Loucy (cell line): ENCODE measurements around the gene HABP2.

ENCODE experiments used
- H2AFZ ChIP-seq: fragments of 200-600 bp; sonication (generic); 2 replicates; pipeline ENCODE4 v1.6.0; 2016; ENCODE audit warnings: antibody characterized with exemption, mild to moderate bottlenecking, low read length, moderate library complexity
- H3F3A ChIP-seq: fragments of 200-600 bp; 2 replicates; pipeline ENCODE4 v1.6.0; 2016; ENCODE audit warnings: antibody characterized with exemption, low read depth, mild to moderate bottlenecking
- H3K27me3 ChIP-seq: fragments of 200-600 bp; sonication (generic); 2 replicates; pipeline ENCODE4 v1.6.1; 2014; ENCODE audit warnings: low read length, mild to moderate bottlenecking; ENCODE audit not compliant: insufficient read depth, poor library complexity, severe bottlenecking
- H3K36me3 ChIP-seq: fragments of 200-600 bp; sonication (generic); 2 replicates; pipeline ENCODE4 v1.6.1; 2016; ENCODE audit warnings: low read length; ENCODE audit not compliant: insufficient read depth
- H3K4me1 ChIP-seq: fragments of 200-600 bp; sonication (generic); 2 replicates; pipeline ENCODE4 v1.5.1; 2014; ENCODE audit warnings: low read length, mild to moderate bottlenecking; ENCODE audit not compliant: insufficient read depth, poor library complexity, severe bottlenecking
- H3K4me2 ChIP-seq: fragments of 200-600 bp; sonication (generic); 2 replicates; pipeline ENCODE4 v1.6.0; 2014; ENCODE audit warnings: antibody characterized with exemption, low read length, low read depth, mild to moderate bottlenecking; ENCODE audit not compliant: poor library complexity, severe bottlenecking
- H3K4me3 ChIP-seq: fragments of 200-600 bp; sonication (generic); 2 replicates; pipeline ENCODE4 v1.5.1; 2014; ENCODE audit warnings: low read length, mild to moderate bottlenecking, mixed read lengths; ENCODE audit not compliant: poor library complexity, severe bottlenecking
- H3K79me2 ChIP-seq: fragments of 200-600 bp; sonication (generic); 2 replicates; pipeline ENCODE4 v1.6.1; 2014; ENCODE audit warnings: low read length; ENCODE audit not compliant: insufficient read depth
- H3K9ac ChIP-seq: fragments of 200-600 bp; sonication (generic); 2 replicates; pipeline ENCODE4 v1.6.0; 2014; ENCODE audit warnings: mild to moderate bottlenecking, low read depth, low read length, moderate library complexity; ENCODE audit not compliant: poor library complexity, severe bottlenecking
- H3K9me2 ChIP-seq: fragments of 200-600 bp; sonication (generic); replicated peaks from 2 replicates; pipeline ENCODE4 v1.6.1; 2016; ENCODE audit warnings: low read depth, low read length, mixed read lengths
- H3K9me3 ChIP-seq: fragments of 200-600 bp; sonication (generic); 2 replicates; pipeline ENCODE4 v1.6.1; 2014; ENCODE audit warnings: mild to moderate bottlenecking, antibody characterized with exemption, low read length, low read depth; ENCODE audit not compliant: insufficient read depth
- H4K20me1 ChIP-seq: fragments of 200-600 bp; sonication (generic); 2 replicates; pipeline ENCODE4 v1.6.0; 2014; ENCODE audit warnings: antibody characterized with exemption, low read length, mild to moderate bottlenecking; ENCODE audit not compliant: insufficient read depth, poor library complexity, severe bottlenecking
- CTCF ChIP-seq: fragments of 200-600 bp; sonication (generic); conservative IDR thresholded peaks from 2 replicates; pipeline ENCODE4 v1.5.1; 2014; ENCODE audit warnings: mild to moderate bottlenecking, antibody characterized with exemption, low read length
- EZH2phosphoT487 ChIP-seq: fragments of 200-600 bp; IDR thresholded peaks from 2 replicates; pipeline ENCODE4 v1.6.1; 2018; ENCODE audit warnings: antibody characterized with exemption, mild to moderate bottlenecking, moderate library complexity, borderline replicate concordance

The HABP2 gene

GRCh38 chr10:113562069-113562468, 9.2 kb downstream of the HABP2 start:
- no peak overlapping the region for H3K4me3 ChIP-seq
- no peaks in the 10 kb centered on the region for H3K27me3 ChIP-seq
- no peak overlapping the region for H3K9ac ChIP-seq
- TF ChIP-seq EZH2phosphoT487 (no peak), CTCF (no peak)
- no peaks in the 10 kb centered on the region for H4K20me1 ChIP-seq
- no peaks in the 10 kb centered on the region for H3K9me3 ChIP-seq
- no peaks in the 10 kb centered on the region for H3K36me3 ChIP-seq
- no peaks in the 10 kb centered on the region for H3K9me2 ChIP-seq
- H2AFZ ChIP-seq: no peak overlapping the region
- H3F3A ChIP-seq: no peaks in the 10 kb centered on the region
- H3K4me2 ChIP-seq: no peak overlapping the region
- H3K4me1 ChIP-seq: peaks cover 6% of the 10 kb centered on the region
- no peaks in the 10 kb centered on the region for H3K79me2 ChIP-seq

GRCh38 chr10:113562704-113563103, 9.9 kb downstream of the HABP2 start:
- Histone ChIP-seq H3F3A (no peaks in the 10 kb centered on the region), H3K9me2 (no peaks in the 10 kb centered on the region), H3K4me3 (peak overlapping the region; percentile 61), H3K9me3 (no peaks in the 10 kb centered on the region), H3K4me2 (peak overlapping the region; percentile 73), H3K79me2 (no peaks in the 10 kb centered on the region), H3K27me3 (no peaks in the 10 kb centered on the region), H4K20me1 (no peaks in the 10 kb centered on the region), H3K36me3 (no peaks in the 10 kb centered on the region), H3K9ac (peak overlapping the region; percentile 50), H3K4me1 (peaks cover 6% of the 10 kb centered on the region), H2AFZ (peak overlapping the region; percentile 94)
- no peak for TF ChIP-seq EZH2phosphoT487
- TF ChIP-seq CTCF: no peak

- H3K79me2 ChIP-seq: no peaks in the 10 kb centered on the region
- TF ChIP-seq EZH2phosphoT487 (no peak), CTCF (peak; percentile 97)
- H3K9me2 ChIP-seq: no peaks in the 10 kb centered on the region
- H2AFZ ChIP-seq: peak overlapping the region; percentile 94
- H3F3A ChIP-seq: no peaks in the 10 kb centered on the region
- H3K27me3 ChIP-seq: no peaks in the 10 kb centered on the region
- H3K9me3 ChIP-seq: no peaks in the 10 kb centered on the region
- H3K4me1 ChIP-seq: peaks cover 6% of the 10 kb centered on the region
- peak overlapping the region; percentile 73 for H3K4me2 ChIP-seq
- H3K9ac ChIP-seq: peak overlapping the region; percentile 50
- H4K20me1 ChIP-seq: no peaks in the 10 kb centered on the region
- peak overlapping the region; percentile 61 for H3K4me3 ChIP-seq
- H3K36me3 ChIP-seq: no peaks in the 10 kb centered on the region
Measured at GRCh38 chr10:113563306-113564088, 10.6 kb downstream of the HABP2 start.
